Adrenal gland (tissue), 5 donors: ENCODE data around the gene PRDM16.

Experiments
- CTCF ChIP-seq, 6 experiments: fragments of 450-650 bp in 4 of 6; fragments of 200-600 bp in 2 of 6; sonication (generic) in 1 of 6; IDR thresholded peaks; 1 replicate in 5 of 6; 2 replicates in 1 of 6; pipeline versions ENCODE4 v1.5.1 to v1.8.0; 2016 to 2021; ENCODE audit warnings: antibody characterized with exemption in 6 of 6, mild to moderate bottlenecking in 2 of 6, moderate library complexity in 1 of 6
- POLR2A ChIP-seq, 2 donors: fragments of 450-650 bp; IDR thresholded peaks; one replicate each; pipeline ENCODE4 v1.6.1; 2017; ENCODE audit warnings: antibody characterized with exemption in 2 of 2, mild to moderate bottlenecking in 2 of 2, moderate library complexity in 1 of 2
- donor health status: DM: no; HTN: no; CAD: no.

- TF ChIP-seq POLR2A (IDR thresholded peaks at IDR 0.05) (no peak), CTCF (IDR thresholded peaks at IDR 0.05) (no peak)
These were observed 68.4 kb downstream of the PRDM16 start for GRCh38 chr1:3137111-3138100.
